Bronchial epithelial cell (primary cell): ENCODE results near the gene TSPO. TPM values are rescaled to one million over a fixed set of nuclear protein-coding genes. Genes with fewer than 3 reads are reported as not detected.
"Not testable (repeated sequence)": the region's sequence is repeated elsewhere in the genome, so short reads cannot be mapped to it uniquely, and the experiment has no call there.

ENCODE experiments used
- DNase-seq: peaks from one replicate; pipeline ENCODE4 v3.0.0-alpha.2; 2010; ENCODE audit warnings: low read depth
- FAIRE-seq: peaks from 2 replicates; lab custom pipeline; 2011; peaks lifted over from hg19 to GRCh38; lab: Jason Lieb, UNC
- H3K27me3 ChIP-seq: 2 replicates; pipeline ENCODE4 v1.5.1; 2011; ENCODE audit warnings: low read length; ENCODE audit not compliant: control insufficient read depth, insufficient read depth
- H3K36me3 ChIP-seq: 2 replicates; pipeline ENCODE4 v1.5.1; 2011; ENCODE audit warnings: low read length; ENCODE audit not compliant: control insufficient read depth, insufficient read depth
- H3K4me3 ChIP-seq: 2 replicates; pipeline ENCODE4 v1.5.1; 2011; ENCODE audit warnings: mild to moderate bottlenecking, low read depth, low read length, control low read depth
- total RNA-seq: library from RNA; depleted of rRNA; stranded (reverse); fragments of >200 nt; gene quantifications from 2 replicates; pipeline ENCODE4 v1.2.1, GENCODE V29; 2014
- TF ChIP-seq, protein P1 (sequence below): IDR thresholded peaks from 2 replicates; pipeline ENCODE4 v1.5.1; 2011; ENCODE audit warnings: mild to moderate bottlenecking, moderate library complexity, low read length, control low read depth, inconsistent platforms; ENCODE audit not compliant: insufficient read depth, severe bottlenecking

Gene TSPO
- total RNA-seq, 1 donor from 2014 or later, result 419 TPM

DNA sequence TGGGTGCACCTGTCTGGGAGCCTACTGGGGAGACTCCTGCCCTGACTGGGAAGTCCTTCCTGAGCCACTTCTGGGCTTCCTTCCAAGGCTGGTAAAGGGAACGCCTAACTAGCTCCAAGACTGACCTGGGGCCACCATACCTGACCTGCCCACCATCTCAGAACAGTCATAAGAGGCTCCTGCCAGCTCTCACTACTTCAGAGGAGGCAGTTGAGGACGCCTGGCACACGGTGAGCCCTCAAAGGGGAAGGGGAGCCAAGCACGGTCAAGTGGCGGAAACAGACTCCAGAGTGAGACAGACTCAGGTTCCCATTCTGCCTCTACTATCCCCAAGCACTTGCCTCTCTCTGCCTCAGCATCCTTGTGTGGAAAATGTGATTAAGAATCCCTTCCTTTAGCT is 15.8 kb upstream of the TSPO start:
- no peaks in the 10 kb centered on the region for H3K27me3 ChIP-seq
- peaks cover 26% of the 10 kb centered on the region for H3K36me3 ChIP-seq
- TF ChIP-seq, protein P1, sequence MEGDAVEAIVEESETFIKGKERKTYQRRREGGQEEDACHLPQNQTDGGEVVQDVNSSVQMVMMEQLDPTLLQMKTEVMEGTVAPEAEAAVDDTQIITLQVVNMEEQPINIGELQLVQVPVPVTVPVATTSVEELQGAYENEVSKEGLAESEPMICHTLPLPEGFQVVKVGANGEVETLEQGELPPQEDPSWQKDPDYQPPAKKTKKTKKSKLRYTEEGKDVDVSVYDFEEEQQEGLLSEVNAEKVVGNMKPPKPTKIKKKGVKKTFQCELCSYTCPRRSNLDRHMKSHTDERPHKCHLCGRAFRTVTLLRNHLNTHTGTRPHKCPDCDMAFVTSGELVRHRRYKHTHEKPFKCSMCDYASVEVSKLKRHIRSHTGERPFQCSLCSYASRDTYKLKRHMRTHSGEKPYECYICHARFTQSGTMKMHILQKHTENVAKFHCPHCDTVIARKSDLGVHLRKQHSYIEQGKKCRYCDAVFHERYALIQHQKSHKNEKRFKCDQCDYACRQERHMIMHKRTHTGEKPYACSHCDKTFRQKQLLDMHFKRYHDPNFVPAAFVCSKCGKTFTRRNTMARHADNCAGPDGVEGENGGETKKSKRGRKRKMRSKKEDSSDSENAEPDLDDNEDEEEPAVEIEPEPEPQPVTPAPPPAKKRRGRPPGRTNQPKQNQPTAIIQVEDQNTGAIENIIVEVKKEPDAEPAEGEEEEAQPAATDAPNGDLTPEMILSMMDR, result no peak
- DNase-seq (no peak), FAIRE-seq (peak; percentile 91)
- no peak overlapping the region for H3K4me3 ChIP-seq

GRCh38 chr22:43136255-43136654 is 15.1 kb upstream of the TSPO start:
- Histone ChIP-seq H3K4me3 (no peak overlapping the region), H3K36me3 (peaks cover 31% of the 10 kb centered on the region), H3K27me3 (no peaks in the 10 kb centered on the region)
- DNase-seq (no peak), FAIRE-seq (no peak)
- TF ChIP-seq, protein P1, result peak; percentile 85

DNA sequence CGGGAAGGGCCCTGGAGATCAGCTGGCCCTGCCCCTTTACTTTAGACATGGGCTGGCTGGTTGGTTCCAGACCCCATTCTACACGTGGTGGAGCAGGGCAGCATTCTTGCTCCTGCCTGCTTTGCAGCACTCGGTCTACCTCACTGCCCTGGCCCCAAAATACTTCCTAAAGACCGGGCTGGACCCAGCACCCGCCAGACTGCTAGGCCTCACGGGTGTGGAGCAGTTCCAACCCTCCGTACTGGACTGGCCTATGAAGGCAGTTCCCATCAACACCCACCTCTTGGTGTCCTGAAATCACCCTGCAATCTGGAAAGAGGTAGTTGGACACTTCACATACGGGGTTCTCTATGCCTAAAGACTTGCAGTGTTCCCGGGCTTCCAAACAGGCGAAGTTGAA is 14.6 kb upstream of the TSPO start:
- H3K27me3 ChIP-seq, result no peaks in the 10 kb centered on the region
- peaks cover 31% of the 10 kb centered on the region for H3K36me3 ChIP-seq
- no peak overlapping the region for H3K4me3 ChIP-seq
- FAIRE-seq (no peak), DNase-seq (no peak)
- TF ChIP-seq, protein P1, result no peak

DNA sequence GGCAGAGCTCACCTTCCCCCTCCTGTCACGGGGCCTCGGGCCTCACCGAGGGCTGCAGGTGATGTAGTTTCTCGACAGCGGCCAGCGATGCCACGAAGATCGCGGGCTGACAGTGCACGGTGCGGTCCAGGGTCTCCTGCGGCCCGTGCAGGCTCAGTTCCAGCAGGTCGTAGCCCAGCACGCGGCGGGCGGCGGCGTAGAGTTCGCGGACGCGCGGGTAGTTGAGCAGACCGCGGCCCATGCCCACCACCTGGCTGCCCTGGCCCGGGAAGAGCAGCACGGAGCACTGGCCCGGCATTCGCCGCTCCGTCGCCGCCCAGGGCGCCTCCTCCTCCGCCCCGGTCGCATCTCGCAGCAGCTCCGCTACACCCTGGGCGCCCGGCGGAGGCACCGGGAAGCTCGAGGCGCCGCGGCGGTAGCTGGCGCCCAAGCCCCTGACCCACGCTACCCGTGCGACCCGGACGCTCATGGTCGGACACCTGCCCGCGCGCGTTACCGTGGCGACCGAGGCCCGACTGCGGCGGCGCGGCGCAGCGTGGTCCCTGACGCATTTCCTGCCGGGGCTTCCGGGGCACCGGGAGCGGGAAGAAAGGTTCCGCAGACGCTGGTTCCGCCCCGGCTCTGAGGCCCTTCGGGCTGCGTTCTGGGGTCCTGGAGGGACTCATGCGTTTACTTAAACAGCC is 8.3 kb upstream of the TSPO start, which contains the start of gene MCAT:
Gene MCAT, minus strand, starts transcription at position 519 of the 683 bp plus-strand sequence. Its CDS starts 50 bp downstream, at position 469.
- TF ChIP-seq, protein P1, result no peak
- Histone ChIP-seq H3K27me3 (no peaks in the 10 kb centered on the region), H3K4me3 (peak within 1 kb of the TSS; percentile 97), H3K36me3 (peaks cover 10% of the 10 kb centered on the region)
- FAIRE-seq, result no peak
- no peak for DNase-seq

DNA sequence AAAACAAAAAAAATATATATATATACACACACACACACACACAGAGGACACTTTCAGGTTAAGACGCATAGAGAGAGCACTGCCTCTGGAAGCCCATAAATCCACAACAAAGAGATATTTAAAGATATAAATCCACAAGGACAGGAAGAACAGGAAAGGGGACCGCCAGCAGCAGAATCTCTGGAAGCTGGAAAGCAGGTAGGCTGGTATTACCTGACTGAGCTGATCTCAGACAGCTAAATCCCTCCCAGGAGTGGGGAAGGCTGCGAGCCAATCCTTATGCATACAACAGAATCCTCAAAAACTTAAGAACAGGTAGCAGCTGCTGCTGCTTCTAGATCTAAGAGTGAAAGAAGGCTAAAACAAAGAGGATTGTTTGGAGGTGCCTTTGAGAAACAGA is 6.4 kb upstream of the TSPO start:
- TF ChIP-seq, protein P1, result no peak
- no peak overlapping the region for H3K4me3 ChIP-seq
- DNase-seq (no peak), FAIRE-seq (no peak)
- peaks cover 9% of the 10 kb centered on the region for H3K36me3 ChIP-seq
- H3K27me3 ChIP-seq, result no peaks in the 10 kb centered on the region

- DNase-seq, H3K4me3 ChIP-seq, FAIRE-seq, H3K27me3 ChIP-seq, H3K36me3 ChIP-seq: not testable (repeated sequence)
These were observed 6.0 kb upstream of the TSPO start for GRCh38 chr22:43145371-43145770.

DNA sequence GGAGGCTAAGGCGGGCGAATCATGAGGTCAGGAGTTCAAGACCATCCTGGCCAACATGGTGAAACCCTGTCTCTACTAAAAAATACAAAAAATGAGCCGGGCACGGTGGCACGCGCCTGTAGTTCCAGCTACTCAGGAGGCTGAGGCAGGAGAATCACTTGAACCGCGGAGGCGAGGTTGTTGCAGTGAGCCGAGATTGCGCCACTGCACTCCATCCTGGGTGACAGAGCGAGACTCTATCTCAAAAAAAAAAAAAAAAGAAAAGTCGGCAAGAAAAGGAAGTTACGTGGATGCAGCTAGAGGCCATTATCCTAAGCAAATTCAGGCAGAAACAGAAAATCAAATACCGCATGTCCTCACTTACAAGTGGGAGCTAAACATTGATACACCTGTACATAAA is 5.0 kb upstream of the TSPO start:
- not testable (repeated sequence) for DNase-seq, FAIRE-seq, H3K27me3 ChIP-seq, H3K4me3 ChIP-seq, H3K36me3 ChIP-seq
